ENCODE data around the gene SMIM44.
"Not testable (repeated sequence)": the region's sequence is repeated elsewhere in the genome, so short reads cannot be mapped to it uniquely, and the experiment has no call there.

The SMIM44 gene

DNA sequence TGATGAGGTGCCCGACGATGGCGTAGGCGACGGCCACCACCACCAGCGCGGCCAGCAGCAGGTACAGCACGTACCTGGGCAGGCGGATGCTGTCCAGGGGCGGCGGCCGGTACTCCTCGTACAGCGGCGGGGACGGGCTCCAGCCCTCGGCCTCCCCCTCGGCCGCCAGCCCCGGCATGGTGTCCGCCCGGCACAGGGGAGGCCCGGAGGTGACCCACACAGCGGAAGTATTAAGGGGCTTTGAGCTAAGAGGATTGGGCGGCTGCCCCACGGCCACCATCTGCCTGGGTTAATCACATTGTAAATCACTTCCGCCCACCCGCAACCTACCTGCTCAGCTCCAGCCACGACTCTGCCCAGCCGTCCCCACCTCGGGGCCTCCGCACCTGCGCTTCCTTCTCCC lies at the start of gene SMIM44:
TSS of gene SMIM44 (minus strand) at position 216 of the 403 bp plus-strand sequence. CDS start at position 178, 38 bp downstream.
- DNase-seq: no peak

DNA sequence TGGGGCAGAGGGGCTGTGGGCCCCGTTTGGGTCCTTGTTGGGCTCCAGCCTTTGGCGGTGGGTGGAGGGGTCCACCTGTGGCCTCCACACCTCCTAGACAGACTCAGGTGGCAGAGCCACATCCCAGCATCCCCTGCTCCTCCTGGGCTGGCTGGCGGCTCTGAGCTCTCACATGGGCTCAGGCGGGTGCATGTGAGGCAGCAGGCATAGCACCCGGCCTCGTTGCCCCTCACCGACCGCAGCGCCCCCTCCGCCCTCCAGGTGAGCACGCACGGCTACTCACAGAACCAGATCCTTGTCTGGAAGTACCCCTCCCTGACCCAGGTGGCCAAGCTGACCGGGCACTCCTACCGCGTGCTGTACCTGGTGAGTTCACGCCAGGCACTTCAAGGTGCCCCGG lies 49.8 kb upstream of the SMIM44 start:
- DNase-seq: no peak

DNA sequence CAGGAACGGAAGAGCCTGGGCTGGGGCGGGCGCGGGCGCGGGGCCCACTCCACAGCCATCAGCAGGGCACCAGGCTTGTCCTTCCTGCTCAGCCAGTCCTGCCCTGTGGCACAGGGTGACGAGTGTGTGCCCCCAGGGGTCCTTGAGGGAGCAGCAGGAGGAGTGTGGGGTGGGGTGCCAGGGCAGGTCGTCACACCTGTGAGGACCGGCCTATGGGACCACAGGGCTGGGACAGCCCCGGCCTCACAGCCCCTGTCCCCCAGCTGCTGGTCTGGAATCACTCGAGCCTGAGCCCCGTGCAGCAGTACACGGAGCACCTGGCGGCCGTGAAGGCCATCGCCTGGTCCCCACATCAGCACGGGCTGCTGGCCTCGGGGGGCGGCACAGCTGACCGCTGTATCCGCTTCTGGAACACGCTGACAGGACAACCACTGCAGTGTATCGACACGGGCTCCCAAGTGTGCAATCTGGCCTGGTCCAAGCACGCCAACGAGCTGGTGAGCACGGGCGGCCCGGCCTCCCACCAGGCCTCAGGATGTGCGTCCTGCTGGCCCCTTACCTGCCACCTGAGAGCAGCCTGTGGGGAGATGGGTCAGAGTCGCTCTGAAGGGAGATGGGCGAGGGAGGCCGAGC lies 49.0 kb upstream of the SMIM44 start:
- DNase-seq: no peak

DNA sequence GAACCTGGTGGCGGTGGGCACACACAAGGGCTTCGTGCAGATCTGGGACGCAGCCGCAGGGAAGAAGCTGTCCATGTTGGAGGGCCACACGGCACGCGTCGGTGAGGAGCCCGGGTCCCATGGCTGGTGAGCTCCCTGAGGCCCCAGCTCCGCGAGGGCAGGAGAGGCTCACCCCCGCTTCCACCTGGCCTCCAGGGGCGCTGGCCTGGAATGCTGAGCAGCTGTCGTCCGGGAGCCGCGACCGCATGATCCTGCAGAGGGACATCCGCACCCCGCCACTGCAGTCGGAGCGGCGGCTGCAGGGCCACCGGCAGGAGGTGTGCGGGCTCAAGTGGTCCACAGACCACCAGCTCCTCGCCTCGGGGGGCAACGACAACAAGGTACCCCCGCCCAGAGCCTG lies 48.5 kb upstream of the SMIM44 start:
- no peak for DNase-seq

DNA sequence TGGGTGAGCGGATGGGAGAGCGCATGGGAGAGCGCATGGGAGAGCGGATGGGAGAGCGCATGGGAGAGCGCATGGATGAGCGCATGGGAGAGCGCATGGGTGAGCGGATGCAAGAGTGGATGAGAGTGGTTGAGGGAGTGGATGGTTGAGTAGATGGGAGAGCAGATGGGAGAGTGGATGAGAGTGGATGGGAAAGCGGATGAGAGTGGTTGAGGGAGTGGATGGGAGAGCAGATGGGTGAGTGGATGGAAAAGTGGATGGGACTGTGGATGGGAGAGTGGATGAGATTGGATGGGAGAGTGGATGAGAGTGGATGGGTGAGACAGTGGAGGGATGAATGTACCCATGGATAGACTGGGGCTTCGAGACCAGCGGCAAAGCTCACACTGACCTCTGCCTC lies 47.1 kb upstream of the SMIM44 start:
- DNase-seq: no peak

DNA sequence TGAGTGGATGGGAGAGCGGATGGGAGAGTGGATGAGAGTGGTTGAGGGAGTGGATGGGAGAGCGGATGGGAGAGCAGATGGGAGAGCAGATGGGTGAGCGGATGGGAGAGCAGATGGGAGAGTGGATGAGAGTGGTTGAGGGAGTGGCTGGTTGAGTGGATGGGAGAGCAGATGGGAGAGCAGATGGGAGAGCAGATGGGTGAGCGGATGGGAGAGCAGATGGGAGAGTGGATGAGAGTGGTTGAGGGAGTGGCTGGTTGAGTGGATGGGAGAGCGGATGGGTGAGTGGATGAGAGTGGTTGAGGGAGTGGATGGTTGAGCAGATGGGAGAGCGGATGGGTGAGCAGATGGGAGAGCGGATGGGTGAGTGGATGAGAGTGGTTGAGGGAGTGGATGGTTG lies 46.1 kb upstream of the SMIM44 start:
- DNase-seq: not testable (repeated sequence)

GRCh38 chr19:3528539-3529211 lies 45.4 kb upstream of the SMIM44 start:
- no peak for DNase-seq

DNA sequence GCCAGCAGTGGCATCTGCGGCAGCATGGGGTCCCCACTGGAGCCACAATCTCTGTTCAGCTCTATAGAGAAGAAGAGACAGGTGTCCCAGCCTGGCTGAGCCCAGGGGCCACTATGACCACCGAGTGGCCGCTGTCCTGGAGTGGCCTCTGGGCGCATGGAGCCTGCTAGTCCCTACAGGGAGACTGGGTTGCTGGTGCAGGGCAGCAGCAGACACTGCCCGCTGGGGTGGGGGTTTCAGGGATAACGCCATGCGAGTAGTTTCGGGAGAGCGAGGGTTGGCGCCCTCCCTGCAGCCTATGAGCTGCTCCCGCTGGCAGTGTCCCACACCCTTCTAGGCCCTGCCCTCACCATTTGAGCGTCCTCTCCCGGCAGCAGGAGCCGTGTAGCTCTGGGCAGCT lies 44.8 kb upstream of the SMIM44 start:
- DNase-seq: no peak

GRCh38 chr19:3527238-3527910 lies 44.1 kb upstream of the SMIM44 start:
- DNase-seq: no peak

GRCh38 chr19:3526507-3527237 lies 43.4 kb upstream of the SMIM44 start:
- DNase-seq: no peak

DNA sequence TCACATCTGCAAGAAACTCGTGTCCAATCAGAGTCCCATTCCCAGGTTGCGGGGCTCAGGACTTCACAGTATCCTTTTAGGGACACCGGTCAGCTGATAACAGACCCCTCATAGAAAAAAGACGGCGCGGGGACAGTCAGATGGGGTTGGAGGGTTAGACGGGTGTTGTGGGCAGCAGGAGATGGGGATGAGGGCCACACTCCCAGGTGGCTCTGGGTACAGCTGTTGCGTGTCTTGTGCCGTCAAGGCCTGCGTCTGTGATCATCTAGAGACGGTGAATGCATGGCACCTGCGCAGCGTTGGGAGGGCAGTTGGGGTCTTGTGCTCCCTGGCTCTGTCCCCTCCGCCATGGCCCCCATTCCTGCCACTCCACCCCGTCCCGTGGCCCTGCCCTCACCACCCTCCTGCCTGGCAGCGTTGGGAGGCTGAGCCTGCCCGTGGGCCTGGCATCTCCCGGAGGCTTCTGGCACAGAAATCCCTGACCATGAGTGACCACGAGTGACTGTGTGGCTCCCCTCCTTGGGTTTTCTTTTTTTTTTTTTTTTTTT lies 41.7 kb upstream of the SMIM44 start:
- DNase-seq: no peak

DNA sequence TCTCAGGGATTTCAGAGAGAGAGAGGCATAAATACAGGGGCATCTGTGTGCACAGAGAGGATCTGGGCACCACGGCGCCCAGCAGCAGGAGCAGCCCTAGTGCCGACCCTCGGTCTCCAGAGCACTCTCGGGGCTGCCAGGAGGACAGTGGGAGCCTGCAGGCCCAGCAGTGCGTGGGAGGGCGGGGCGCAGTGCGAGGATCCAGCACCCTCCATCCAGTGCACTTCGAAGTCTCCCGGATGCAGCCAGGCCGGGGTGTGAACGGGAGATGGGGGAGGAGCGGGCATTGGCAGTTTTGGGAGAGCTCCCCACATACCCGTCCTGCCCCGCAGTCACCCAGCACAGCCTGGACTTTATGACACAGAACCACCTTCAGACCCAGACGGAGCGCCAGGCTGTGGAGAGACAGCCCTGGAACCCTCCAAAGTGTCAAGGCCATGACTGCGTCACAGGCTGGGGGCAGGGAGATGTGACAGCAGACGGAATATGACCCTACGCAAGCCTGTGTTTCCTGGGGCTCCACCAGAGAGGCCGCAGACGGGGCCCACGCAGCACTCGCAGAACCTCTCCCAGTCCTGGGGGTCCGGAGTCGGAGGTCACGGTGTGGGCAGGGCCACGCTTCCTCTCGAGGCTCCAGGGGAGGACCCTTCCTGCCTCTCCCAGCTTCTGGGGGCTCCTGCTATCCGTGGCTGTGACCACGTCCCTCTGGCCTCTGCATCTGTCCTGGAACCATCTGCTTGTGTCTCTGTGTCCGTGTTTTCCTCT lies 41.0 kb upstream of the SMIM44 start:
- no peak for DNase-seq

GRCh38 chr19:3523361-3524077 lies 40.3 kb upstream of the SMIM44 start:
- DNase-seq: no peak

GRCh38 chr19:3522421-3523360 lies 39.5 kb upstream of the SMIM44 start:
- no peak for DNase-seq

GRCh38 chr19:3521104-3521445 lies 37.8 kb upstream of the SMIM44 start:
- DNase-seq: no peak

DNA sequence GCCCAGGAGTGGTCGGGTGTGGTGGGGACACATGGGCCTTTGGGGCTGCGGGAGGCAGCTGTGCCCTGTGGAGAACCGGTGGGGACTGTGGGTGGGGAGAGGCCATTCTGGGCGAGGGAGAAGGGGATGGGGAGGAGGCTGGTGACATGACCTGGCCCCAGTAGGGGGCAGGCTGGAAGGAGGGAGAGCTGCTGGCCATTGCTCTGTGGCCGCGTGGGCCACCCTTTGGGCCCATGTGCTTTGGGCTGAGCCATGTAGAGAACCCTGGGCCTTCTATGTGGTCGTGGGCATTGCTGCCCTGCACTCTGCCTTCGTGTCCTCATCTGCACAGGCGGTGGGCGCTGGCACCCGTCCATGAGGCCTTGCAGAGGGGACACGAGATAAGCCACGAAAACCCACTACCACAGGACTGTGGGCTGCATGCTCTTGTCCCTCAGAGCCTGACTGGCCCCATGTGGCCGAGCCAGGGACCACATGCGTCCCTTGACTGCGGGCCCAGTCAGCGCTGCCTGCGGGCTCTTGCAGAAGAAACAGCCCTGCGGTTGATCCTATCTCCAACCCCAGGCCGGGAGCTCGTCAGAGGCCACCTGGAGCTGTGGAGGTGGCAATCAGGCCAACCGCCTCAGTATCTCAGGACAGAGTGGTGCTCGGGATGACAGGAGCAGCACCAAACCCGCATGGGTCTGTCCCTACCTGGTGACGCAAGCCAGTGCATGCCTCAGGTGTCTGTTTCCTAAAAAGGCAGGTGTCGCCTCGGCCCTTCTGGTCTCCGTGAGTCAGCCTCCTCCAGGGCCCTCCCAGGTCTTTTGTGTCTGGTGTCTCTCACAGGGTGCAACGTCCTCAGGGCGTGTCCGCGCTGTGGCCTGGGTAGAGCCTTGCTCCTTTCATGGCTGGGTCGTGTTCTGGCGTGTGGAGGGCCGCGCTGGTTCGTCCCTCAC lies 37.2 kb upstream of the SMIM44 start:
- no peak for DNase-seq

- no peak for DNase-seq
Observed at GRCh38 chr19:3519126-3519525, 35.9 kb upstream of the SMIM44 start.

- no peak for DNase-seq
Observed at GRCh38 chr19:3518659-3519058, 35.4 kb upstream of the SMIM44 start.

Data from amygdala (tissue), 56 donors.